SU-DHL-6 (cell line): ENCODE measurements around the gene SYT9.

ENCODE experiments used
- H2AFZ ChIP-seq: fragments of 200-600 bp; sonication (generic); 2 replicates; pipeline ENCODE4 v1.6.1; 2014; ENCODE audit warnings: low read depth, mild to moderate bottlenecking, moderate library complexity, mixed read lengths, antibody characterized with exemption, low read length; ENCODE audit not compliant: severe bottlenecking
- H3F3A ChIP-seq: fragments of 200-600 bp; shearing (Covaris generic); 2 replicates; pipeline ENCODE4 v1.6.0; 2016; ENCODE audit warnings: antibody characterized with exemption, mild to moderate bottlenecking; ENCODE audit not compliant: insufficient read depth
- H3K27ac ChIP-seq: fragments of 200-600 bp; sonication (generic); 2 replicates; pipeline ENCODE4 v1.5.1; 2016; ENCODE audit warnings: low read depth, mild to moderate bottlenecking, low read length, moderate library complexity, mixed read lengths
- H3K27me3 ChIP-seq: fragments of 200-600 bp; sonication (generic), shearing (Covaris generic); 2 replicates; pipeline ENCODE4 v1.6.0; 2014; ENCODE audit warnings: mild to moderate bottlenecking, low read length
- H3K36me3 ChIP-seq: fragments of 200-600 bp; sonication (generic); 2 replicates; pipeline ENCODE4 v1.6.1; 2014; ENCODE audit warnings: mild to moderate bottlenecking, low read length, mixed read lengths
- H3K4me2 ChIP-seq: fragments of 300-600, 200-600 bp; shearing (Covaris generic), sonication (generic); 2 replicates; pipeline ENCODE4 v1.6.0; 2014; ENCODE audit warnings: low read length, low read depth, mild to moderate bottlenecking; ENCODE audit not compliant: poor library complexity, severe bottlenecking
- H3K4me3 ChIP-seq: fragments of 200-600 bp; sonication (generic); 2 replicates; pipeline ENCODE4 v1.5.1; 2014; ENCODE audit warnings: antibody characterized with exemption, low read length, mild to moderate bottlenecking, mixed read lengths; ENCODE audit not compliant: insufficient read depth, poor library complexity, severe bottlenecking
- H3K79me2 ChIP-seq: fragments of 200-600 bp; sonication (generic); 2 replicates; pipeline ENCODE4 v1.6.1; 2014; ENCODE audit warnings: mild to moderate bottlenecking, low read length, moderate library complexity; ENCODE audit not compliant: insufficient read depth
- H3K9ac ChIP-seq: fragments of 200-600 bp; sonication (generic); 2 replicates; pipeline ENCODE4 v1.7.0; 2014; ENCODE audit warnings: mild to moderate bottlenecking, low read length
- H3K9me2 ChIP-seq: fragments of 200-600 bp; sonication (generic); replicated peaks from 2 replicates; pipeline ENCODE4 v1.6.1; 2014; ENCODE audit warnings: low read length; ENCODE audit not compliant: insufficient read depth
- H3K9me3 ChIP-seq: fragments of 200-600 bp; sonication (generic); 2 replicates; pipeline ENCODE4 v1.6.1; 2014; ENCODE audit warnings: low read length, mixed read lengths; ENCODE audit not compliant: insufficient read depth
- H4K20me1 ChIP-seq: fragments of 200-600 bp; sonication (generic); 2 replicates; pipeline ENCODE4 v1.6.1; 2014; ENCODE audit warnings: low read depth, mild to moderate bottlenecking, antibody characterized with exemption, low read length, moderate library complexity, mixed read lengths
- CTCF ChIP-seq: fragments of 200-600 bp; sonication (generic); IDR thresholded peaks from one replicate; pipeline ENCODE4 v1.5.1; 2017; ENCODE audit warnings: antibody characterized with exemption, mild to moderate bottlenecking, low read length, moderate library complexity; ENCODE audit not compliant: insufficient read depth, poor library complexity, severe bottlenecking
- EZH2phosphoT487 ChIP-seq: fragments of 200-600 bp; sonication (generic), shearing (Covaris generic); conservative IDR thresholded peaks from 2 replicates; pipeline ENCODE4 v1.6.1; 2018; ENCODE audit warnings: mild to moderate bottlenecking, antibody characterized with exemption, low read length, moderate library complexity, mixed read lengths

The SYT9 gene

GRCh38 chr11:7281809-7282208 lies 30.1 kb downstream of the SYT9 start:
- Histone ChIP-seq H3K9me2 (no peaks in the 10 kb centered on the region), H3K36me3 (no peaks in the 10 kb centered on the region), H3K79me2 (no peaks in the 10 kb centered on the region), H3K27me3 (no peaks in the 10 kb centered on the region), H3F3A (no peaks in the 10 kb centered on the region), H4K20me1 (no peaks in the 10 kb centered on the region), H3K9me3 (peaks cover 9% of the 10 kb centered on the region; the same call in 1 of the 2 replicates), H3K27ac (no peak overlapping the region), H2AFZ (no peak overlapping the region), H3K4me2 (no peak overlapping the region), H3K9ac (no peak overlapping the region), H3K4me3 (no peak overlapping the region)
- no peak for TF ChIP-seq CTCF
- no peak for TF ChIP-seq EZH2phosphoT487

DNA sequence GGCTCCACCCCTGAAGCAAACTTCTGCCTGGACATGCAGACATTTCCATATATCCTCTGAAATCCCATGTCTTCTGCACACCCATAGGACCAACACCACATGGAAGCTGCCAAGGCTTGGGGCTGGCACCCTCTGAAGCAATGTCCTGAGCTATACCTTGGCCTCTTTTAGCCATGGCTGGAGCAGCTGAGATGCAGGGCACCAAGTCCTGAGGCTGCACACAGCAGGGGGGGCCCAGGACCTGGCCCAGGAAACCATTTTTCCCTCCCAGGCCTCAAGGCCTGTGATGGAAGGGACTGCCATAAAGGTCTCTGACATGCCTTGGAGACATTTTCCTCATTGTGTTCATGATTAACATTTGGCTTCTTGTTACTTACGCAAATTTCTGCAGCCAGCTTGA lies 34.5 kb downstream of the SYT9 start:
- Histone ChIP-seq H2AFZ (no peak overlapping the region), H3K27me3 (no peaks in the 10 kb centered on the region), H3K79me2 (no peaks in the 10 kb centered on the region), H3K27ac (no peak overlapping the region), H3F3A (no peaks in the 10 kb centered on the region), H3K4me2 (no peak overlapping the region), H3K9ac (no peak overlapping the region), H3K4me3 (no peak overlapping the region), H4K20me1 (no peaks in the 10 kb centered on the region), H3K9me2 (no peaks in the 10 kb centered on the region), H3K36me3 (no peaks in the 10 kb centered on the region), H3K9me3 (peaks cover 9% of the 10 kb centered on the region; the same call in 1 of the 2 replicates)
- TF ChIP-seq CTCF (no peak), EZH2phosphoT487 (no peak)

GRCh38 chr11:7291100-7291829 lies 39.6 kb downstream of the SYT9 start:
- Histone ChIP-seq H3K9ac (no peak overlapping the region), H3K9me2 (no peaks in the 10 kb centered on the region), H3K4me3 (no peak overlapping the region), H2AFZ (no peak overlapping the region), H3K4me2 (no peak overlapping the region), H3K79me2 (no peaks in the 10 kb centered on the region), H3K36me3 (no peaks in the 10 kb centered on the region), H3F3A (no peaks in the 10 kb centered on the region), H4K20me1 (no peaks in the 10 kb centered on the region), H3K9me3 (peaks cover under 1% of the 10 kb centered on the region; the same call in 1 of the 2 replicates), H3K27ac (no peak overlapping the region), H3K27me3 (no peaks in the 10 kb centered on the region)
- TF ChIP-seq CTCF (no peak), EZH2phosphoT487 (no peak)
